HepG2 (cell line): ENCODE results near the gene EFNA2. TPM values are rescaled to one million over a fixed set of nuclear protein-coding genes. Genes with fewer than 3 reads are reported as not detected.

Experiments used
- ATAC-seq: fragments of 200-7000 bp; cut with Tn5 transposase; 3 replicates; pipeline ENCODE4 v1.9.1; 2020; ENCODE audit warnings: mild to moderate bottlenecking, moderate library complexity
- BruUV-seq: library from RNA; stranded (reverse); fragments of 400-500 nt; replicated peaks from 2 replicates; lab custom pipeline; 2021; lab: Mats Ljungman, UMichigan
- CTCF ChIA-PET: fragments of 300-600 bp; formaldehyde crosslinking; extraction: SDS; loops from one replicate; lab custom pipeline; 2021; ENCODE audit warnings: low total read pairs, inconsistent platforms, low intra/inter-chr PET ratio; lab: Yijun Ruan, JAX
- POLR2A ChIA-PET: fragments of 350-600 bp; sonication (Branson Sonifier 250); formaldehyde crosslinking; loops from one replicate; lab custom pipeline; 2020; ENCODE audit warnings: antibody characterized with exemption, inconsistent platforms; lab: Yijun Ruan, JAX
- DNase-seq: peaks from one replicate; pipeline ENCODE4 v3.0.0-alpha.2; 2015; ENCODE audit warnings: low spot score
- FAIRE-seq: peaks from 3 replicates; lab custom pipeline; 2011; peaks lifted over from hg19 to GRCh38; lab: Jason Lieb, UNC
- H2AFZ ChIP-seq: one replicate; pipeline ENCODE4 v1.6.1; 2011; ENCODE audit warnings: low read length, inconsistent platforms
- H3K27ac ChIP-seq: fragments of 300-600 bp; 3 replicates; pipeline ENCODE4 v1.8.0; 2011; ENCODE audit warnings: mixed run types, mild to moderate bottlenecking, mixed read lengths, low read length, inconsistent platforms; ENCODE audit not compliant: insufficient read depth; ENCODE audit errors: extremely low read length
- H3K27me3 ChIP-seq, 2 experiments: fragments of 200-600 bp in 1 of 2; 2 replicates in 1 of 2; 3 replicates in 1 of 2; pipeline versions ENCODE4 v1.6.0 to v1.8.0; 2011; ENCODE audit warnings: low read length in 2 of 2, mild to moderate bottlenecking in 2 of 2, moderate library complexity in 2 of 2, inconsistent platforms in 1 of 2; ENCODE audit not compliant: insufficient read depth in 2 of 2, control insufficient read depth in 1 of 2
- H3K36me3 ChIP-seq, 2 experiments: fragments of 200-600 bp in 1 of 2; replicated peaks in 1 of 2; 2 replicates in 1 of 2; 3 replicates in 1 of 2; pipeline versions ENCODE4 v1.5.1 to v1.8.0; 2011; ENCODE audit warnings: low read length in 2 of 2, inconsistent platforms in 1 of 2; ENCODE audit not compliant: insufficient read depth in 2 of 2, control insufficient read depth in 1 of 2
- H3K4me1 ChIP-seq: 2 replicates; pipeline ENCODE4 v1.5.1; 2012; ENCODE audit warnings: low read length, inconsistent platforms; ENCODE audit not compliant: insufficient read depth
- H3K4me2 ChIP-seq: 2 replicates; pipeline ENCODE4 v1.6.0; 2011; ENCODE audit warnings: low read depth, low read length, inconsistent platforms
- H3K4me3 ChIP-seq, 3 experiments: fragments of 200-600 bp in 1 of 3; sonication (generic), shearing (Covaris generic) in 1 of 3; replicated peaks in 1 of 3; 2 replicates each; pipeline ENCODE4 v1.5.1; 2011 to 2016; ENCODE audit warnings: low read length in 3 of 3, inconsistent platforms in 2 of 3, low read depth in 2 of 3, mild to moderate bottlenecking in 2 of 3, control low read depth in 1 of 3, mixed read lengths in 1 of 3; ENCODE audit not compliant: insufficient read depth in 1 of 3
- H3K79me2 ChIP-seq: one replicate; pipeline ENCODE4 v1.6.1; 2011; ENCODE audit warnings: low read length, inconsistent platforms; ENCODE audit not compliant: insufficient read depth
- H3K9ac ChIP-seq: 2 replicates; pipeline ENCODE4 v1.6.0; 2011; ENCODE audit warnings: mild to moderate bottlenecking, low read depth, low read length, inconsistent platforms; ENCODE audit not compliant: insufficient read depth
- H3K9me3 ChIP-seq: 2 replicates; pipeline ENCODE4 v1.5.1; 2012; ENCODE audit warnings: mild to moderate bottlenecking, low read length
- H4K20me1 ChIP-seq: 2 replicates; pipeline ENCODE4 v1.6.0; 2011; ENCODE audit warnings: inconsistent platforms, mild to moderate bottlenecking, low read length, moderate library complexity; ENCODE audit not compliant: insufficient read depth
- CC2D1A ChIP-seq: sonication (generic); formaldehyde crosslinking; IDR thresholded peaks from 2 replicates; pipeline ENCODE4 v1.8.1; 2023; ENCODE audit warnings: mild to moderate bottlenecking, missing genetic modification reagents
- MXD1 ChIP-seq: sonication (generic); formaldehyde crosslinking; IDR thresholded peaks from 2 replicates; pipeline ENCODE4 v1.4.0; 2020; ENCODE audit warnings: mild to moderate bottlenecking, missing genetic modification reagents
- POLR2A ChIP-seq, 2 experiments: IDR thresholded peaks; 2 replicates each; pipeline ENCODE4 v1.6.1; 2011; ENCODE audit warnings: low read depth in 2 of 2, low read length in 2 of 2, mild to moderate bottlenecking in 1 of 2, moderate library complexity in 1 of 2; ENCODE audit not compliant: insufficient read depth in 1 of 2
- SMAD1 ChIP-seq: sonication (generic); formaldehyde crosslinking; IDR thresholded peaks from 2 replicates; pipeline ENCODE4 v1.4.0; 2020; ENCODE audit warnings: missing genetic modification reagents, low read depth, mild to moderate bottlenecking, borderline replicate concordance
- TAF15 ChIP-seq: fragments of 200-400 bp; formaldehyde crosslinking; IDR thresholded peaks from one replicate; pipeline ENCODE4 v1.6.1; 2018; ENCODE audit warnings: mild to moderate bottlenecking, low read depth, low read length; ENCODE audit not compliant: poor library complexity, severe bottlenecking
- ZBTB3 ChIP-seq: sonication (generic); formaldehyde crosslinking; IDR thresholded peaks from 2 replicates; pipeline ENCODE4 v1.4.0; 2020; ENCODE audit warnings: low read depth, mild to moderate bottlenecking, moderate library complexity, missing genetic modification reagents, borderline replicate concordance
- ZNF225 ChIP-seq: sonication (generic); formaldehyde crosslinking; IDR thresholded peaks from 2 replicates; pipeline ENCODE4 v1.4.0; 2020; ENCODE audit warnings: mild to moderate bottlenecking, missing genetic modification reagents
- ZNF256 ChIP-seq: sonication (generic); formaldehyde crosslinking; conservative IDR thresholded peaks from 2 replicates; pipeline ENCODE4 v1.4.0; 2020; ENCODE audit warnings: missing genetic modification reagents
- ZNF580 ChIP-seq: IDR thresholded peaks from 2 replicates; pipeline ENCODE4 v1.6.1; 2016; ENCODE audit warnings: low read depth, borderline replicate concordance
- ZNF652 ChIP-seq: IDR thresholded peaks from 2 replicates; pipeline ENCODE4 v1.6.1; 2016; ENCODE audit warnings: low read depth, borderline replicate concordance
- ZNF766 ChIP-seq: sonication (generic); formaldehyde crosslinking; IDR thresholded peaks from 2 replicates; pipeline ENCODE4 v1.5.0; 2020; ENCODE audit warnings: missing genetic modification reagents, borderline replicate concordance
- WGBS: methylation state at CpG from one replicate; pipeline ENCODE4 v1.1.6; 2017; ENCODE audit warnings: low lambda C conversion rate; 5-methylcytosine and 5-hydroxymethylcytosine counted together
- in situ Hi-C: cut with HindIII; loops from 2 replicates; pipeline ENCODE4 v1.10.0; 2017; ENCODE audit warnings: low pct_unique_long_range_greater_than_20kb; ENCODE audit not compliant: extremely low pct_ligation_motif_present
- intact Hi-C: fragments of 100-400 bp; cut with micrococcal nuclease; formaldehyde crosslinking; loops from one replicate; pipeline ENCODE4 v1.10.0; 2022; ENCODE audit not compliant: unreplicated experiment
- polyA plus RNA-seq, 8 experiments: library from polyadenylated mRNA; depleted of rRNA in 3 of 8; stranded (reverse) in 7 of 8; unstranded in 1 of 8; fragments of >200 nt; fragmentation: Illumina TruSeq in 4 of 8; extraction: Trizol in 4 of 8; gene quantifications; 2 replicates each; pipeline versions ENCODE4 v1.2.1 to v1.2.3, GENCODE V29; 2011 to 2016; ENCODE audit warnings: low read depth in 4 of 8, missing spikeins in 1 of 8, mixed read lengths in 1 of 8; ENCODE audit not compliant: insufficient read depth in 1 of 8
- total RNA-seq, 5 experiments: library from RNA; depleted of rRNA; stranded (reverse); fragments of >200 nt; fragmentation: Illumina TruSeq; extraction: Trizol; gene quantifications; 2 replicates each; pipeline ENCODE4 v1.2.3, GENCODE V29; 2016; ENCODE audit warnings: low read depth in 1 of 5
- TF ChIP-seq, protein P1 (sequence below): sonication (generic); formaldehyde crosslinking; IDR thresholded peaks from 2 replicates; pipeline ENCODE4 v1.4.0; 2020; ENCODE audit warnings: mild to moderate bottlenecking, missing genetic modification reagents

Gene EFNA2
- total and polyA plus RNA-seq, 2 of the 13 experiments (the other 11 are each of a cell fraction or from before 2014, with no cell fraction given) = 6.0 to 9.9 TPM

- peak overlapping the region; percentile 12 for H3K27ac ChIP-seq
- no peak overlapping the region for H2AFZ ChIP-seq
- H3K79me2 ChIP-seq = peaks cover 46% of the 10 kb centered on the region
- no TSS peak for BruUV-seq
- peak overlapping the region; percentile 71 for H3K9ac ChIP-seq
- peak overlapping the region; percentile 81 for H3K4me2 ChIP-seq
- no peaks in the 10 kb centered on the region for H4K20me1 ChIP-seq
- in situ Hi-C loops = no loop called here
- no peak for ATAC-seq
- TF ChIP-seq MXD1 (0 out of 2 replicates have a peak, but pooled peaks have one; percentile 43), ZNF256 (CRISPR knock-in tag) (no peak), CC2D1A (CRISPR knock-in tag) (no peak), POLR2A (IDR thresholded peaks at IDR 0.05; ENCODE audit: insufficient read depth in 1 of 2, low read depth in 2 of 2, low read length in 2 of 2) (0 out of 4 replicates have a peak, but pooled peaks of 1 of the 2 experiments have one; percentile 9), SMAD1 (no peak), ZNF652 (CRISPR knock-in tag) (no peak), ZNF225 (no peak), ZNF580 (CRISPR knock-in tag) (no peak), ZNF766 (CRISPR knock-in tag) (no peak), TAF15 (peak; percentile 17), ZBTB3 (CRISPR knock-in tag) (no peak)
- TF ChIP-seq, protein P1, sequence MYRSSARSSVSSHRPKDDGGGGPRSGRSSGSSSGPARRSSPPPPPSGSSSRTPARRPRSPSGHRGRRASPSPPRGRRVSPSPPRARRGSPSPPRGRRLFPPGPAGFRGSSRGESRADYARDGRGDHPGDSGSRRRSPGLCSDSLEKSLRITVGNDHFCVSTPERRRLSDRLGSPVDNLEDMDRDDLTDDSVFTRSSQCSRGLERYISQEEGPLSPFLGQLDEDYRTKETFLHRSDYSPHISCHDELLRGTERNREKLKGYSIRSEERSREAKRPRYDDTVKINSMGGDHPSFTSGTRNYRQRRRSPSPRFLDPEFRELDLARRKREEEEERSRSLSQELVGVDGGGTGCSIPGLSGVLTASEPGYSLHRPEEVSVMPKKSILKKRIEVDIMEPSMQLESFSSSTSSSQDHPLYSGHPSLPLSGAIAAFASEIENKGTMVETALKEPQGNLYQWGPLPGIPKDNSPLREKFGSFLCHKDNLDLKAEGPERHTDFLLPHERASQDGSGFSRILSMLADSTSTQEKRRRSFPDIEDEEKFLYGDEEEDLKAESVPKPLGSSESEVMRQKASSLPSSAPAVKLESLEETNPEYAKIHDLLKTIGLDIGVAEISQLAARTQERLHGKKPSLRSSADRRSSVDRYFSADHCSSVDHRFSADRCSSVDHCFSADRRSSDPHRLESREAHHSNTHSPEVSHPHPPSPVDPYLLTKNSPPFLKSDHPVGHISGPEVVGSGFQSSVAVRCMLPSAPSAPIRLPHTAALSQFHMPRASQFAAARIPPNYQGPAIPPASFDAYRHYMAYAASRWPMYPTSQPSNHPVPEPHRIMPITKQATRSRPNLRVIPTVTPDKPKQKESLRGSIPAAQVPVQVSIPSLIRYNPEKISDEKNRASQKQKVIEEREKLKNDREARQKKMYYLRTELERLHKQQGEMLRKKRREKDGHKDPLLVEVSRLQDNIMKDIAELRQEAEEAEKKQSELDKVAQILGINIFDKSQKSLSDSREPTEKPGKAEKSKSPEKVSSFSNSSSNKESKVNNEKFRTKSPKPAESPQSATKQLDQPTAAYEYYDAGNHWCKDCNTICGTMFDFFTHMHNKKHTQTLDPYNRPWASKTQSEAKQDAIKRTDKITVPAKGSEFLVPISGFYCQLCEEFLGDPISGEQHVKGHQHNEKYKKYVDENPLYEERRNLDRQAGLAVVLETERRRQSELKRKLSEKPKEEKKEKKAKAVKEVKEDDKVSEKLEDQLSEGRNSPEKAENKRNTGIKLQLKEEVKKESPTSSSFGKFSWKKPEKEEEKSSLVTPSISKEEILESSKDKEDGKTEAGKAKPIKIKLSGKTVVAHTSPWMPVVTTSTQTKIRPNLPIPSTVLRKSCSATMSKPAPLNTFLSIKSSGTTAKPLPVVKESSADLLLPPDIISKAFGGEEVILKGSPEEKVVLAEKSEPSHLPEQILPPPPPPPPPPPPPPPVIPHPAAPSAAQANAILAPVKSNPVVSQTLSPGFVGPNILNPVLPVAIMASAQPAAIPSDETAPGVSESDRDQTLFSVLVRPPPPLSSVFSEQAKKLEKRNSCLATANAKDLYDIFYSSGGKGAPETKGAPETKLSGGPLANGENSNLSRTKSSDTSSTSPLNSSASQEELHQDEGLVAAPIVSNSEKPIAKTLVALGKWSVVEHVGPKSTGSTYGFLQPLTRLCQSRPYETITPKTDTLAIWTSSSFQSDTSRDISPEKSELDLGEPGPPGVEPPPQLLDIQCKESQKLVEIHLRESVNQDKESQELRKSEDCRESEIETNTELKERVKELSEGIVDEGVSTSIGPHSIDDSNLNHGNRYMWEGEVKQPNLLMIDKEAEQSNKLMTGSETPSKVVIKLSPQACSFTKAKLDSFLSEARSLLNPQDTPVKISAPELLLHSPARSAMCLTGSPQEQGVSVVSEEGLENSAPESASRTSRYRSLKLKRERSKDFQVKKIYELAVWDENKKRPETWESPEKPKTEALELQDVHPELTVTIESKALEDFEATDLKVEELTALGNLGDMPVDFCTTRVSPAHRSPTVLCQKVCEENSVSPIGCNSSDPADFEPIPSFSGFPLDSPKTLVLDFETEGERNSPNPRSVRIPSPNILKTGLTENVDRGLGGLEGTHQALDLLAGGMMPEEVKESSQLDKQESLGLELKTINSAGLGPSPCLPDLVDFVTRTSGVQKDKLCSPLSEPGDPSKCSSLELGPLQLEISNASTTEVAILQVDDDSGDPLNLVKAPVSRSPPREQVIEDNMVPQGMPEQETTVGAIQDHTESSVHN (CRISPR knock-in tag) = no peak
- ChIA-PET POLR2A (interaction anchor here (1.7 kb wide), 1 partner anchor 16 kb away, joined by 4 read pairs; no protein-coding TSS in a partner anchor), CTCF (no interaction called here)
- no peak for FAIRE-seq
- H3K9me3 ChIP-seq = no peaks in the 10 kb centered on the region
- peak overlapping the region in 2 of 3 experiments; percentile 75 to 89; a peak in 3 of 6 replicates for H3K4me3 ChIP-seq
- peaks cover 0 to 3% of the 10 kb centered on the region in 2 experiments; a peak in 1 of 5 replicates for H3K36me3 ChIP-seq
- intact Hi-C loops = no loop called here
- no peak for DNase-seq
- H3K27me3 ChIP-seq = no peaks in the 10 kb centered on the region; a peak in 1 of 5 replicates
- H3K4me1 ChIP-seq = peaks cover 82% of the 10 kb centered on the region
- WGBS = 90% methylated on average over 15 of the region's 18 CpGs
Observed at GRCh38 chr19:1288226-1288612, 2.5 kb downstream of the EFNA2 start.
